ENCODE results near the gene IGFL1.
"Not testable (repeated sequence)": the region's sequence is repeated elsewhere in the genome, so short reads cannot be mapped to it uniquely, and the experiment has no call there.

Gene IGFL1

GRCh38 chr19:46226438-46226973 lies 3.0 kb upstream of the IGFL1 start:
- DNase-seq: no peak

GRCh38 chr19:46232029-46232428 lies 2.5 kb downstream of the IGFL1 start:
- no peak for DNase-seq

GRCh38 chr19:46232468-46232867 lies 2.9 kb downstream of the IGFL1 start:
- DNase-seq: no peak

- DNase-seq: no peak
These were observed 3.5 kb downstream of the IGFL1 start for GRCh38 chr19:46232938-46233621.

- not testable (repeated sequence) for DNase-seq
These were observed 4.3 kb downstream of the IGFL1 start for GRCh38 chr19:46233871-46234270.

- DNase-seq: not testable (repeated sequence)
These were observed 8.6 kb downstream of the IGFL1 start for GRCh38 chr19:46238141-46238540.

GRCh38 chr19:46239193-46240024 lies 9.9 kb downstream of the IGFL1 start:
- no peak for DNase-seq

GRCh38 chr19:46240693-46241092 lies 11.2 kb downstream of the IGFL1 start:
- no peak for DNase-seq

GRCh38 chr19:46241626-46242025 lies 12.1 kb downstream of the IGFL1 start:
- no peak for DNase-seq

GRCh38 chr19:46243081-46243654 lies 13.6 kb downstream of the IGFL1 start:
- DNase-seq: not testable (repeated sequence)

GRCh38 chr19:46250076-46250735 lies 20.7 kb downstream of the IGFL1 start:
- no peak for DNase-seq

- no peak for DNase-seq
These were observed 21.9 kb downstream of the IGFL1 start for GRCh38 chr19:46251416-46251815.

GRCh38 chr19:46254776-46255175 lies 25.2 kb downstream of the IGFL1 start:
- DNase-seq: no peak

- DNase-seq: no peak
These were observed 27.3 kb downstream of the IGFL1 start for GRCh38 chr19:46256855-46257254.

- not testable (repeated sequence) for DNase-seq
These were observed 32.0 kb downstream of the IGFL1 start for GRCh38 chr19:46261501-46261900.

- peak; percentile 77 for DNase-seq
These were observed 33.2 kb downstream of the IGFL1 start for GRCh38 chr19:46262684-46263296.

GRCh38 chr19:46264801-46265200 lies 35.3 kb downstream of the IGFL1 start:
- not testable (repeated sequence) for DNase-seq

- DNase-seq: peak; percentile 76
These were observed 35.8 kb downstream of the IGFL1 start for GRCh38 chr19:46265217-46265828.

GRCh38 chr19:46269101-46269500 lies 39.6 kb downstream of the IGFL1 start:
- no peak for DNase-seq

GRCh38 chr19:46270521-46271256 lies 41.1 kb downstream of the IGFL1 start:
- DNase-seq: no peak

GRCh38 chr19:46271481-46272197 lies 42.1 kb downstream of the IGFL1 start:
- peak; percentile 39 for DNase-seq
